Mammary epithelial cell (primary cell): ENCODE results near the gene TSPEAR.

Experiments used
- EZH2 ChIP-seq: IDR thresholded peaks from 2 replicates; pipeline ENCODE4 v1.6.1; 2012; ENCODE audit warnings: low read length, inconsistent platforms, borderline replicate concordance
- TF ChIP-seq, protein P1 (sequence below), 2 donors: IDR thresholded peaks in 1 of 2; conservative IDR thresholded peaks in 1 of 2; 2 replicates each; pipeline ENCODE4 v1.5.1; 2011 to 2012; ENCODE audit warnings: inconsistent platforms in 2 of 2, low read length in 2 of 2, mild to moderate bottlenecking in 2 of 2, control low read depth in 1 of 2, low read depth in 1 of 2; ENCODE audit not compliant: insufficient read depth in 1 of 2; ENCODE audit errors: extremely low read depth in 1 of 2

DNA sequence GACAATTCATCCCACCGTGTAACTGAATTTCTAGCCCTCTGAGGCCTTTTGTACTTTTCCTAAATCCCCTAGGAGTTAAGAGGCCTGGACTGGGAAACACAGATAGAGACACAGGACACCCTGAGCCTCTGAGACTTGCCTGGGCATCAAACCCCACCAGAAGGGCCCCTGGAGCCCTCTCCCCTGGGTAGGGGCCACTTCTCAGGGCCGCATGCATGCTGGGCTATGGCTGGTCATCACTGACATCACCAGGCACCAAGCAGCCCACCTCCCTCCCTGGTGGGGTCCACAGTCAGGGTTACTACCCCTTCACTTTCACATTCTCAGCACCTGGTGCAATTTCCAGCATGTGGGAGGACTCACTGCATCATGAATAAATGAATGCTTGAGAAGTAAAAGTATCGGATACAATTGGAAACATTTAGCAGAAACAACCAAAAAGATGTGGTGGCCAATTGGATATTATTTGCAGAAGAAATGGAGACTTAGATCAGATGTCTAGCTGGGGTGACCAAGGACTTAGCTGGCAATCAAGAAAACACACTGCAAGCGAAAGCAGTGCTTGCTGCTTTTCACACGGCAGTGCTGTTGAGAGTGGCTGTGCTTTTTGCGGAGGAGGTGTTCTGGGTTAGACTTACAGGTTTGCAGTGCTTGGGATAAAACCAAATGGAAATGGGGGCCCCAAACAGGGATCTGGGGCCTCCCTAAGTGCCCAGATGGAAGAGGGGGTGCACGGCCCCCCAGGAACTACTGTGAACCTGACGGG is 111.9 kb downstream of the TSPEAR start:
- TF ChIP-seq EZH2 = no peak
- TF ChIP-seq, protein P1, sequence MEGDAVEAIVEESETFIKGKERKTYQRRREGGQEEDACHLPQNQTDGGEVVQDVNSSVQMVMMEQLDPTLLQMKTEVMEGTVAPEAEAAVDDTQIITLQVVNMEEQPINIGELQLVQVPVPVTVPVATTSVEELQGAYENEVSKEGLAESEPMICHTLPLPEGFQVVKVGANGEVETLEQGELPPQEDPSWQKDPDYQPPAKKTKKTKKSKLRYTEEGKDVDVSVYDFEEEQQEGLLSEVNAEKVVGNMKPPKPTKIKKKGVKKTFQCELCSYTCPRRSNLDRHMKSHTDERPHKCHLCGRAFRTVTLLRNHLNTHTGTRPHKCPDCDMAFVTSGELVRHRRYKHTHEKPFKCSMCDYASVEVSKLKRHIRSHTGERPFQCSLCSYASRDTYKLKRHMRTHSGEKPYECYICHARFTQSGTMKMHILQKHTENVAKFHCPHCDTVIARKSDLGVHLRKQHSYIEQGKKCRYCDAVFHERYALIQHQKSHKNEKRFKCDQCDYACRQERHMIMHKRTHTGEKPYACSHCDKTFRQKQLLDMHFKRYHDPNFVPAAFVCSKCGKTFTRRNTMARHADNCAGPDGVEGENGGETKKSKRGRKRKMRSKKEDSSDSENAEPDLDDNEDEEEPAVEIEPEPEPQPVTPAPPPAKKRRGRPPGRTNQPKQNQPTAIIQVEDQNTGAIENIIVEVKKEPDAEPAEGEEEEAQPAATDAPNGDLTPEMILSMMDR (conservative IDR thresholded peaks at IDR 0.05 in 1 of 2, IDR thresholded peaks at IDR 0.05 in 1 of 2; ENCODE audit: extremely low read depth in 1 of 2, insufficient read depth in 1 of 2, low read depth in 1 of 2, low read length in 2 of 2) = no peak
